GM08714 (cell line): ENCODE results near the gene SGCA.

Experiments
- H3K4me3 ChIP-seq: fragments of 200-500 bp; sonication (Bioruptor generic); 2 replicates; pipeline ENCODE4 v1.5.1; 2014; ENCODE audit warnings: mild to moderate bottlenecking, low read length, inconsistent platforms
- ZNF274 ChIP-seq: IDR thresholded peaks from 2 replicates; pipeline ENCODE4 v1.6.1; 2012; ENCODE audit warnings: mild to moderate bottlenecking, low read depth, low read length

Gene SGCA

GRCh38 chr17:50172936-50173334 lies 7.1 kb downstream of the SGCA start:
- TF ChIP-seq ZNF274 = no peak
- no peak overlapping the region for H3K4me3 ChIP-seq

- no peak overlapping the region for H3K4me3 ChIP-seq
Measured at GRCh38 chr17:50173335-50173941, 7.6 kb downstream of the SGCA start.

GRCh38 chr17:50174444-50174843 lies 8.6 kb downstream of the SGCA start:
- no peak for TF ChIP-seq ZNF274
- H3K4me3 ChIP-seq = no peak overlapping the region

More at GRCh38 chr17:50173335-50173941, 7.6 kb downstream of the SGCA start:
- TF ChIP-seq ZNF274 = no peak

GRCh38 chr17:50175035-50175807 lies 9.4 kb downstream of the SGCA start:
- TF ChIP-seq ZNF274 = no peak
- no peak overlapping the region for H3K4me3 ChIP-seq

GRCh38 chr17:50176559-50177357 lies 11.0 kb downstream of the SGCA start:
- no peak overlapping the region for H3K4me3 ChIP-seq
- no peak for TF ChIP-seq ZNF274

GRCh38 chr17:50177476-50177875 lies 11.7 kb downstream of the SGCA start:
- TF ChIP-seq ZNF274 = no peak

GRCh38 chr17:50177983-50178834 lies 12.4 kb downstream of the SGCA start:
- no peak for TF ChIP-seq ZNF274
- H3K4me3 ChIP-seq = no peak overlapping the region

More at GRCh38 chr17:50177476-50177875, 11.7 kb downstream of the SGCA start:
- H3K4me3 ChIP-seq = no peak overlapping the region

GRCh38 chr17:50180111-50180510 lies 14.3 kb downstream of the SGCA start:
- TF ChIP-seq ZNF274 = no peak
- H3K4me3 ChIP-seq = no peak overlapping the region

- no peak overlapping the region for H3K4me3 ChIP-seq
- TF ChIP-seq ZNF274 = no peak
Measured at GRCh38 chr17:50180620-50181019, 14.8 kb downstream of the SGCA start.

- TF ChIP-seq ZNF274 = no peak
- H3K4me3 ChIP-seq = no peak overlapping the region
Measured at GRCh38 chr17:50181144-50181543, 15.3 kb downstream of the SGCA start.

GRCh38 chr17:50181591-50182560 lies 16.1 kb downstream of the SGCA start:
- no peak for TF ChIP-seq ZNF274
- no peak overlapping the region for H3K4me3 ChIP-seq

- H3K4me3 ChIP-seq = no peak overlapping the region
Measured at GRCh38 chr17:50182783-50183420, 17.1 kb downstream of the SGCA start.

GRCh38 chr17:50183421-50183994 lies 17.7 kb downstream of the SGCA start:
- no peak for TF ChIP-seq ZNF274
- H3K4me3 ChIP-seq = no peak overlapping the region; the same call in 1 of the 2 replicates

More at GRCh38 chr17:50182783-50183420, 17.1 kb downstream of the SGCA start:
- no peak for TF ChIP-seq ZNF274
